WI38 (cell line): ENCODE data around the gene VEPH1.

ENCODE experiments used
- H3K4me3 ChIP-seq: 2 replicates; pipeline ENCODE4 v1.5.1; 2011; ENCODE audit warnings: low read depth, mild to moderate bottlenecking, control low read depth, low read length
- TF ChIP-seq, protein P1 (sequence below): IDR thresholded peaks from 2 replicates; pipeline ENCODE4 v1.5.1; 2012; ENCODE audit warnings: low read depth, mild to moderate bottlenecking, control low read depth, low read length

The VEPH1 gene

DNA sequence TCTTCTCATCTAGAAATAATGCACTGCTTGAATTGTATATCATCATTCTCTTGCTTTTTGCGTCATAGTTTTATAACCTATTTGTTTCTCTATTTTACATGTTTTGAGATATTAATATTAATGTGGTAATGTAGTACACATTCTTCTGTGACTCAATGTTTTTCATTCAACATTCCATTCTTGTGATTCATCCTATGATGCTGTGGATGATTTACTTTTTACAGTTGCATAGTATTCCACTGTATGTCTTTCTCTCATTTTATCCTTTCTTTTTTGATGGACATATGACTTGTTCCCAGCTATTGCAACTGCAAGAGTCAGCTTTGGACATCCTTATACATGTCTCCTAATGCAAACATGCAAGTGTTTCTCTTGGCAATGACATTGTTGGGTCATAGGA, 20.6 kb upstream of the VEPH1 start:
- TF ChIP-seq, protein P1, sequence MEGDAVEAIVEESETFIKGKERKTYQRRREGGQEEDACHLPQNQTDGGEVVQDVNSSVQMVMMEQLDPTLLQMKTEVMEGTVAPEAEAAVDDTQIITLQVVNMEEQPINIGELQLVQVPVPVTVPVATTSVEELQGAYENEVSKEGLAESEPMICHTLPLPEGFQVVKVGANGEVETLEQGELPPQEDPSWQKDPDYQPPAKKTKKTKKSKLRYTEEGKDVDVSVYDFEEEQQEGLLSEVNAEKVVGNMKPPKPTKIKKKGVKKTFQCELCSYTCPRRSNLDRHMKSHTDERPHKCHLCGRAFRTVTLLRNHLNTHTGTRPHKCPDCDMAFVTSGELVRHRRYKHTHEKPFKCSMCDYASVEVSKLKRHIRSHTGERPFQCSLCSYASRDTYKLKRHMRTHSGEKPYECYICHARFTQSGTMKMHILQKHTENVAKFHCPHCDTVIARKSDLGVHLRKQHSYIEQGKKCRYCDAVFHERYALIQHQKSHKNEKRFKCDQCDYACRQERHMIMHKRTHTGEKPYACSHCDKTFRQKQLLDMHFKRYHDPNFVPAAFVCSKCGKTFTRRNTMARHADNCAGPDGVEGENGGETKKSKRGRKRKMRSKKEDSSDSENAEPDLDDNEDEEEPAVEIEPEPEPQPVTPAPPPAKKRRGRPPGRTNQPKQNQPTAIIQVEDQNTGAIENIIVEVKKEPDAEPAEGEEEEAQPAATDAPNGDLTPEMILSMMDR = no peak
- H3K4me3 ChIP-seq = no peak overlapping the region

DNA sequence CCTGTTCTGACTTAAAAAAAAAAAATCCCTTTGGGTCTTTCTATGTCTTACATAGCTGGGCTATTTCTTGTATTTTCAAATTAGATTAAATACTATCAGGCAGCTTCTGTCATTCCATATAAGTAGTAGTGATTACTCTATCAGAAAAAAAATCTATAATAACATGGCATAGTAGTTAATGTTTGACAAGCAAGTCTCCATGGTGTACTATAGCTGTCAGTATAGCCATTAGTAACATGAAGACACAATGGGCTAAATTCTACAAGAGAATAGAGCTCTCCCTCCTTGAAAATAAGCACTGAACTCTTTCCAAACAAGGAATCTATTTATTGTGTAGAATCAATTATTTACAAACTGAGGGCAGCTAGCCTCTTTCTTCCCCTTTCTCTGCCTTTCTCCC, 19.4 kb upstream of the VEPH1 start:
- no peak overlapping the region for H3K4me3 ChIP-seq
- TF ChIP-seq, protein P1 = no peak

DNA sequence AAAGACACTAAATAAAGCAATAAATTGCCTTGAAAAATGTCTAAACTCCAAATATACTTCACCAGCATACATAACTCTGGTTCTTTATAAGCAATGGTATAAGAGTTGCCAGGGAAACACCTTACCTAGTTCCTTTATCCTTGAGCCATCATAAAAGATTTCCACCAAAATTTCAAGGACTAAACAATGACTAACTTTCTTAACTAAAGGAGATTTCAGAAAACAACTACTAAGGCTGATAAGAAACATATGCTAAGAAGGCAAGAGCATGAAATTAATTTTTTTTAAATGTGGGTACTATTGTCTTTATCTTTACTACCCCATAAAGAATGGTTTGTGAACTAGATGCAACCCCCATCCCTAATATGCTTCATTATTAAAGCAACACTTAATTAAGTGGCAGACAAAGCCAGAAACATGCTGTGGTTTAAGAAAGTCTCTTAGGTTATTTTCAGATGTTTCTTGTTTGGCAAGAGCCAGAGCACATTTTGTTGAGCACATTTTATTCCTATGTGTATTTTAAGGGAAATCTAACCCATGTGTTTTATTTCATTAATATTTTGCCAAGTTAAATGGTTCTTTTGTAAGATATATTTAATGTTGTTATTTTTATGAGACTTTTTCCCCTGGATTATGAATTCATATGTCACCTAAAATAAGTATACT, 17.4 kb upstream of the VEPH1 start:
- TF ChIP-seq, protein P1 = no peak

DNA sequence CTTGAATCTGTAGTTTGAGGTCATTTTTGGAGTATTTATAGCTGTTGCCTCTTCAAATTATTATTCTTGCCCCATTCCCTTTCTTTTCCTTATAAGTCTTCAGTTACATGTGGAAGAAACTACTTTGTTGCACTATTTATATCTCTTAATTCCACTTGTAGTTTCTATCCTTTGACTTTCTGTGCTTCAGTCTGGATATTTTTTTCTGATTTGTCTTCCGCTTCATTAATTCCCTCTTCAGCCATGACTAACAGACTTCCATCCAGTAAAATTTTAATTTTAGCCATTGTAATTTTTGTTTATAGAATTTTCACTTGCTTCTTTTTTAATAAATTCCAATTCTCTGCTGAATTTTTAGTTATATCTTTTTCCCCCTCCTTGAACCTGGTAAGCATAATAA, 15.7 kb upstream of the VEPH1 start:
- TF ChIP-seq, protein P1 = no peak
- no peak overlapping the region for H3K4me3 ChIP-seq

More for the DNA sequence above, 17.4 kb upstream of the VEPH1 start:
- no peak overlapping the region for H3K4me3 ChIP-seq

DNA sequence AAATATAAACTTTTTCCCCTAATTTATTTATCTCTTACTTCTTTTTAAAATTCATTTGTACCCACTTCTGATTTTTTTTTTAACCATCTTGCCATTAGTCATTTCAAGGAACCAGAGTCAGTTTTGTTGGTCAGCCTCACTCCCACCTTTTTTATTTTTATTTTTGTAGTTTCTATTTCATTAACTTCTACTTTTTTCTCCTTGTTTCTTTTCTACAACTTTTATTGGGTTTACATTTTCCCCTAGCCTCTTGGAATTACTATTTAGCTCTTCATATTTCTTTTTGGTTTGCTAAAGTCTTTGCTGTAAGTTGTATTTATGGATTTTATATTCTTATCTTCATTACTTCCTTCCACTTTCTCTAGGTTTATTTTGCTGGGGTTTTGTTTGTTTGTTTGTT, 13.7 kb upstream of the VEPH1 start:
- H3K4me3 ChIP-seq = no peak overlapping the region
- TF ChIP-seq, protein P1 = no peak

DNA sequence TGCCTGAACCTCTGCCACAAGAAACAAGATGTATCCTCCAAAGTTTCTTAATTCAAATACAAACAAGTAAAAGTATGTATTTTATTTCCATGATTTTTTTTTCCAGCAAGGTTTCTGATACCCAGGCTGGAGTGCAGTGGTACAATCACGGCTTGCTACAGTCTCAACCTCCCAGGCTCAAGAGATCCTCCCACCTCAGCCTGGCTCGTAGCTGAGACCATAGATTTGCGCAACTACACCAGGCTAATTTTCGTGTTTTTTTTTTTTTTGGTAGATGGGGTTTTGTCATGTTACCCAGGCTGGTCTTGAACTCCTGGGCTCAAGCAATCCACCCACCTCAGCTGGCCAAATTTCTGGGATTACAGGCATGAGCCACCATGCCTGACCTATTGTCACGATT, 12.2 kb upstream of the VEPH1 start:
- TF ChIP-seq, protein P1 = no peak
- no peak overlapping the region for H3K4me3 ChIP-seq

DNA sequence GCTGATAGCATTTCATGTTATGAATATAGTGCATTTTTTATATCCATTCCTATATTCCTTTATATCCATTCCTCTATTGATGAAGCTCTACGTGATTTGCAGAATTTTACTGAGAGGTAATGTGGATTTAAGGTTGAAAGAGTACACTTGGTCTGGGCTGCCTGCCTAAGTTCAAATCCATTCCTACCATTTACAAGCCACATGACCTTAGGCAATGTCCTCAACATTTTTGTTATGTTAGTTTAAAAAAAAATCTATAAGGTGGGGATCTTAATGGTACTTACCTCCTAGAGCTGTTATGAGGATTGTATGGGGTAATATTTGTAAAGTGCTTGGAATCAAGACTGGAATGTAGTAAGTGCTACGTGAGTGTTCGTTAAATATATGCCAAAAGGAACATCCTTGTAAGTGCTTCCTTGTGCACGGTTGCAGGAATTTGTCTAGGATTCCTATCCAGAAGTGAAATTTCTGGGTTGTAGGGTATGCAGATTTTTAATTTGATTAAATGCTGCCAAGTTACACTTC, 11.2 kb upstream of the VEPH1 start:
- H3K4me3 ChIP-seq = no peak overlapping the region
- TF ChIP-seq, protein P1 = no peak
